Adrenal gland (tissue), 12 donors: ENCODE results near the gene YAF2. TPM values are rescaled to one million over a fixed set of nuclear protein-coding genes. Genes with fewer than 3 reads are reported as not detected.
"Not testable (repeated sequence)": the region's sequence is repeated elsewhere in the genome, so short reads cannot be mapped to it uniquely, and the experiment has no call there.

Experiments
- DNase-seq, 7 donors: peaks; one replicate each; pipeline ENCODE4 v3.0.0-alpha.2; 2019 to 2020
- H3K27ac ChIP-seq, 5 donors: fragments of 200-600 bp; sonication (generic) in 4 of 5; 1 replicate in 3 of 5; 2 replicates in 2 of 5; pipeline versions ENCODE4 v1.5.1 to v1.8.0; 2016 to 2020; ENCODE audit warnings: mild to moderate bottlenecking in 1 of 5
- H3K27me3 ChIP-seq: fragments of 200-600 bp; 2 replicates; pipeline ENCODE4 v1.8.0; 2021
- H3K36me3 ChIP-seq, 2 donors: fragments of 200-600 bp; replicated peaks in 1 of 2; 1 replicate in 1 of 2; 2 replicates in 1 of 2; pipeline versions ENCODE4 v1.5.1 to v1.8.0; 2018 to 2022
- H3K4me1 ChIP-seq, 2 donors: fragments of 200-600 bp; replicated peaks in 1 of 2; 1 replicate in 1 of 2; 2 replicates in 1 of 2; pipeline versions ENCODE4 v1.5.1 to v1.8.0; 2018 to 2021
- H3K4me3 ChIP-seq, 4 donors: fragments of 200-600 bp; sonication (generic) in 3 of 4; one replicate each; pipeline ENCODE4 v1.5.1; 2016 to 2018
- H3K9me3 ChIP-seq, 3 donors: fragments of 200-600 bp; sonication (generic) in 1 of 3; replicated peaks in 1 of 3; 1 replicate in 2 of 3; 2 replicates in 1 of 3; pipeline versions ENCODE4 v1.5.1 to v1.8.0; 2016 to 2021
- POLR2A ChIP-seq, 2 donors: fragments of 450-650 bp; IDR thresholded peaks; one replicate each; pipeline ENCODE4 v1.6.1; 2017; ENCODE audit warnings: antibody characterized with exemption in 2 of 2, mild to moderate bottlenecking in 2 of 2, moderate library complexity in 1 of 2
- WGBS, 4 donors: extraction: QIAGEN DNeasy Blood & Tissue Kit in 2 of 4; methylation state at CpG; one replicate each; pipeline versions ENCODE4 v1.1.5 to v1.1.7; 2013 to 2017; 5-methylcytosine and 5-hydroxymethylcytosine counted together
- intact Hi-C, 2 donors: fragments of 100-400 bp; cut with DNase I; formaldehyde crosslinking; loops; one replicate each; pipeline versions ENCODE4 v1.14.1 to v1.15.0; 2022 to 2023
- polyA plus RNA-seq, 3 donors: library from polyadenylated mRNA; stranded (reverse); fragments of 200-250 nt in 2 of 3; fragments of 350-450 nt in 1 of 3; fragmentation: Illumina TruSeq in 1 of 3; extraction: RNeasy Lipid Tissue Mini Kit (QIAGEN cat#74804) in 1 of 3; gene quantifications; one replicate each; pipeline ENCODE4 v1.2.3, GENCODE V29; 2013 to 2014
- total RNA-seq, 9 donors: library from RNA; depleted of rRNA in 4 of 9; stranded (reverse); fragments of >200 nt in 4 of 9; fragments of 120-200 nt in 1 of 9; fragmentation: NEBNext Ultra II Directional in 1 of 9; extraction: Animal tissue kit (Norgen Biotek cat#: 25700) in 1 of 9; gene quantifications; one replicate each; pipeline versions ENCODE4 v1.1.0 to v1.2.4, GENCODE V29; 2013 to 2023
- TF ChIP-seq, protein P1 (sequence below), 6 experiments: fragments of 450-650 bp in 4 of 6; fragments of 200-600 bp in 2 of 6; sonication (generic) in 1 of 6; IDR thresholded peaks; 1 replicate in 5 of 6; 2 replicates in 1 of 6; pipeline versions ENCODE4 v1.5.1 to v1.8.0; 2016 to 2021; ENCODE audit warnings: antibody characterized with exemption in 6 of 6, mild to moderate bottlenecking in 2 of 6, moderate library complexity in 1 of 6
- donor health status: healthy with polysubstance abuse.
- donor health status: Bipolar disorder and iron deficiency.
- donor health status: DM: yes; HTN: yes; CAD: no.
- donor health status: DM: no; HTN: no; CAD: no.
- donor health status: DM: no; HTN: no; CAD: no.
- donor health status: DM: yes; HTN: yes; CAD: no.

Gene YAF2
- total and polyA plus RNA-seq, 12 donors: 10.4 to 39.2 (median 24.6) TPM

- peaks cover 0 to 11% of the 10 kb centered on the region in 2 donors for H3K36me3 ChIP-seq
- intact Hi-C loops: no loop called here
Measured at GRCh38 chr12:42190376-42190775, 47.7 kb downstream of the YAF2 start.

DNA sequence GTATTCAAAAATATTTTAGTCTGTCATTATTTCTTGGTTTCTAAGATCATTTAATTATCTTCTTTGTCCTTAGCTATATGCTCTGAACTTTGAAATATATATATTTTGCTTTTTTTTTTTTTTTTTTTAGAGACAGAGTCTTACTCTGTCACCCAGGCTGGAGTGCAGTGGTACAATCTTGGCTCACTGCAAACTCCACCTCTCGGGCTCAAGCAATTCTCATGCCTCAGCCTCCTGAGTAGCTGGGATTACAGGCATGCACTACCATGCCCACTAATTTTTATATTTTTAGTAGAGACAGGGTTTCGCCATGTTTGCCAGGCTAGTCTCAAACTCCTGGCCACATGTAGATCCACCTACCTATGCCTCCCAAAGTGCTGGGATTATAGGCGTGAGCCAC, 49.8 kb downstream of the YAF2 start:
- H3K36me3 ChIP-seq, H3K27me3 ChIP-seq, H3K27ac ChIP-seq, intact Hi-C loops, H3K4me3 ChIP-seq, DNase-seq, H3K9me3 ChIP-seq, H3K4me1 ChIP-seq: not testable (repeated sequence)
- 95 to 99% (median 96%) methylated on average over 3 of the region's 3 CpGs for WGBS, 4 donors

More at GRCh38 chr12:42190376-42190775, 47.7 kb downstream of the YAF2 start:
- Histone ChIP-seq H3K27ac (no peak overlapping the region), H3K4me3 (no peak overlapping the region), H3K9me3 (no peaks in the 10 kb centered on the region), H3K27me3 (no peaks in the 10 kb centered on the region), H3K4me1 (no peaks in the 10 kb centered on the region)
- TF ChIP-seq, protein P1, sequence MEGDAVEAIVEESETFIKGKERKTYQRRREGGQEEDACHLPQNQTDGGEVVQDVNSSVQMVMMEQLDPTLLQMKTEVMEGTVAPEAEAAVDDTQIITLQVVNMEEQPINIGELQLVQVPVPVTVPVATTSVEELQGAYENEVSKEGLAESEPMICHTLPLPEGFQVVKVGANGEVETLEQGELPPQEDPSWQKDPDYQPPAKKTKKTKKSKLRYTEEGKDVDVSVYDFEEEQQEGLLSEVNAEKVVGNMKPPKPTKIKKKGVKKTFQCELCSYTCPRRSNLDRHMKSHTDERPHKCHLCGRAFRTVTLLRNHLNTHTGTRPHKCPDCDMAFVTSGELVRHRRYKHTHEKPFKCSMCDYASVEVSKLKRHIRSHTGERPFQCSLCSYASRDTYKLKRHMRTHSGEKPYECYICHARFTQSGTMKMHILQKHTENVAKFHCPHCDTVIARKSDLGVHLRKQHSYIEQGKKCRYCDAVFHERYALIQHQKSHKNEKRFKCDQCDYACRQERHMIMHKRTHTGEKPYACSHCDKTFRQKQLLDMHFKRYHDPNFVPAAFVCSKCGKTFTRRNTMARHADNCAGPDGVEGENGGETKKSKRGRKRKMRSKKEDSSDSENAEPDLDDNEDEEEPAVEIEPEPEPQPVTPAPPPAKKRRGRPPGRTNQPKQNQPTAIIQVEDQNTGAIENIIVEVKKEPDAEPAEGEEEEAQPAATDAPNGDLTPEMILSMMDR (IDR thresholded peaks at IDR 0.05): no peak
- TF ChIP-seq POLR2A (IDR thresholded peaks at IDR 0.05): no peak
- no peak for DNase-seq

GRCh38 chr12:42187799-42188198, 50.2 kb downstream of the YAF2 start:
- Histone ChIP-seq H3K27me3 (no peaks in the 10 kb centered on the region), H3K27ac (no peak overlapping the region), H3K9me3 (no peaks in the 10 kb centered on the region), H3K4me3 (no peak overlapping the region), H3K36me3 (peaks cover 0 to 5% of the 10 kb centered on the region in 2 donors), H3K4me1 (no peaks in the 10 kb centered on the region)
- DNase-seq: no peak
- intact Hi-C loops: no loop called here
- TF ChIP-seq, protein P1 (IDR thresholded peaks at IDR 0.05): no peak
- no peak for TF ChIP-seq POLR2A (IDR thresholded peaks at IDR 0.05)
- WGBS, 4 donors: 56 to 95% (median 74%) methylated on average over 2 of the region's 2 CpGs

DNA sequence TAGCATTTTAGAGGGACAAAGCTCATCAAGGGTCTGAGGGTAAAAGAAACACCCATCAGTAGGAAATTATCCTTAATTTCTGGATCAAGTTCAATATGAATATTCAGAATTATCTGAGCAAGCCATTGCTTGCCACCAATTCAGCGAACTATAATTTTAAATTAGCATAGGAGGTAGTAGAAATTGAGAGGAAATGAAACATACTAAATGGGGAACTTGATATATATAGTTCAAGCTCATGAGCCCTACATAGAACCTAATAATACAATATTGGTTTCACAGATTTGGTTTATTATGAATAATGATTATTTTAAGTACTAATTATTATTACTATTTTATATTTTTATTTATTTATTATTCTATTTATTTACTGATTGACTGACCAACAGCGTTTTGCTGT, 51.3 kb downstream of the YAF2 start:
- H3K9me3 ChIP-seq: no peaks in the 10 kb centered on the region
- 79 to 86% (median 83%) methylated on average over 2 of the region's 2 CpGs for WGBS, 4 donors
- intact Hi-C loops: no loop called here
- H3K4me3 ChIP-seq: no peak overlapping the region
- TF ChIP-seq, protein P1 (IDR thresholded peaks at IDR 0.05): no peak
- no peak for TF ChIP-seq POLR2A (IDR thresholded peaks at IDR 0.05)
- no peak for DNase-seq
- no peak overlapping the region for H3K27ac ChIP-seq
- H3K27me3 ChIP-seq: no peaks in the 10 kb centered on the region
- H3K36me3 ChIP-seq: peaks cover 0 to under 1% of the 10 kb centered on the region in 2 donors
- H3K4me1 ChIP-seq: no peaks in the 10 kb centered on the region

- WGBS, 4 donors: 66 to 76% (median 71%) methylated on average over 2 of the region's 2 CpGs
- no peak for DNase-seq
- H3K4me3 ChIP-seq: no peak overlapping the region
- TF ChIP-seq POLR2A (IDR thresholded peaks at IDR 0.05): no peak
- TF ChIP-seq, protein P1 (IDR thresholded peaks at IDR 0.05): no peak
- H3K4me1 ChIP-seq: peaks cover 0 to 5% of the 10 kb centered on the region in 2 donors
- H3K27me3 ChIP-seq: no peaks in the 10 kb centered on the region
- H3K27ac ChIP-seq: no peak overlapping the region
- H3K9me3 ChIP-seq: no peaks in the 10 kb centered on the region
- peaks cover 0 to 3% of the 10 kb centered on the region in 2 donors for H3K36me3 ChIP-seq
- intact Hi-C loops: no loop called here
Measured at GRCh38 chr12:42182394-42182793, 55.7 kb downstream of the YAF2 start.
